Measurements from ENCODE around the gene SMAD6.

The SMAD6 gene

DNA sequence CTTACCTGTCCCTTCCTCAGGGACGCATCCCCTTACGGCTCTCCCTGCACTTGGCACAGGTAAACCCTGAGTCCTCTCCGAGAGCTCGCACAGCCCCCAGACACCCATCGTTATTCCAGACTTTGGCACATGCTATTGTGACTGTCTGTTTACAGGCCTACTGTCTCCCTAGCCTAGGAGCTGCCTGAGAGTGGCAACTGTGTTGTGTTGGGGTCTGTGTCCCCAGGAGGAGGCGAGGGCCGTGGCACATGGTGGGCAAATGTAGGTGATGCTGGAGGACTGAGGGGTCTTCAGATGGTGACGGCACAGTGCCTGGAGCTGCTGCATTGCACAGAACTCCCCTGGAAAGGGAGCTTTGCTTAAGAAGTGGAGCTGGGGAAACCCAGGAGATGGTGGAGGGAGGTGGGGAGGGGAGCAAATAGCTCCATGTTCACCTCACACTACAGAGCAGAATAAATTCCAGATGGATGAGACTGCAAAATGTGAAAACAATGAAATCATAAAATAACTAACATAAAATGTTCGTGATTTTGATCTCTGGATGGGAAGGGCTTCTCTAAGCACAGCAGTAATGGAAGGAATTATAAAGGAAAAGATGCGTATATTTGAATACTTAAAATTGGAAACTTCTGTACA lies 96.5 kb downstream of the SMAD6 start:
- no peak for DNase-seq (ENCODE audit: low spot score)

GRCh38 chr15:66799242-66799641 lies 97.2 kb downstream of the SMAD6 start:
- no peak for DNase-seq (ENCODE audit: low spot score)

DNA sequence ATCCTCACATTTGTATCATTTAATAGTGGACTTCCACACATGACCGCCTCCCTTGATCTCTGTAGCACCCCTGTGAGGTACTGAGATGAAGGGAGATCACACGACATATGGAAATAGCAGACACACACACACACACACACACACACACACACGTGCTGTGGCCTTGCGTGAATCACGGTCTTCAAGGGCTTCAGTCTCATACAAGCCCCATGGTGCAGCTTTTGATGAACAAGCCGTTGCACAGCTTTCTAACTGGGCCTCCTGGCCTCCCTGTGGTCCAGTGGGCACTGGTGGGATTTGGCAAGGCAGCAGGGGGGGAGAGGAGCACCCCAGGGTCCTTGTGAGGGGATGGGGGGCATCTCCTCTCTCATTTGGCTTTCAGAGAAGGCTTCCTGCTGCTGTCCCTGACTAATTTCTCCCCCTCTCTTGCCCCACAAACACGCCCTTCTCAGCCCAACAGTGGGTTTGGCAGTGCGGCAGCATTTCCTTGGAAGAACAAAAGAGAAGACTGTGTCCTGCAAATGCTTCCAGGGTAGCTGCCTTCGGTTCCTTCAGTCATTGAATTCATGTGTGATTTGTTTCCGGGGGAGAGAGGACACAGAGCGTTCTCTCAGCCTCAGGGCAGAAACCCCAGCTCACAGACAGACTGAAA lies 98.7 kb downstream of the SMAD6 start:
- no peak for DNase-seq (ENCODE audit: low spot score)

GRCh38 chr15:66801266-66801665 lies 99.2 kb downstream of the SMAD6 start:
- no peak for DNase-seq (ENCODE audit: low spot score)

GRCh38 chr15:66802025-66803001 lies 100.3 kb downstream of the SMAD6 start:
- DNase-seq (ENCODE audit: low spot score), result no peak

- peak; percentile 99 for DNase-seq (ENCODE audit: low spot score)
Measured at GRCh38 chr15:66803182-66803729, 101.2 kb downstream of the SMAD6 start.

- no peak for DNase-seq (ENCODE audit: low spot score)
Measured at GRCh38 chr15:66803749-66804148, 101.7 kb downstream of the SMAD6 start.

GRCh38 chr15:66805202-66805885 lies 103.3 kb downstream of the SMAD6 start:
- no peak for DNase-seq (ENCODE audit: low spot score)

GRCh38 chr15:66808181-66808824 lies 106.3 kb downstream of the SMAD6 start:
- no peak for DNase-seq (ENCODE audit: low spot score)

DNA sequence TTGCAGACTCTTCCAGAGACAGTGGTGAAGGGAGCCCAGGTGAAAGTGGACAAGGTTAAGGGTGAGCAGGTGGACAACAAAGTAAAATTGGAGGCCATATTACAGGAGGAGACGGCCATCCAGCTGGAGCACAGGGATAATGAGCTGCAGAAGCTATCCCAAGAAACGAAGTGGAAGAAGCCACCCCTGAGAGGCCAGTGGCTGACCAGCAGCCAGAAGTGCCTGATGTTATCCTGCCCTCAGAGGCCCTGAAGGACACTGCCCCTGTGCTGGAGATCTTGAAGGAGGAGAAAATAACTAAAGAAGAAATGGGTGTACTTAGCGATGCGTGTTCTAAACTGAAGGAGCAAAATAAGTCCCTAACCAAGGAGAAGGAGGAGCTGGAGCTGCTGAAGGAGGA lies 107.6 kb downstream of the SMAD6 start:
- DNase-seq (ENCODE audit: low spot score), result no peak

DNA sequence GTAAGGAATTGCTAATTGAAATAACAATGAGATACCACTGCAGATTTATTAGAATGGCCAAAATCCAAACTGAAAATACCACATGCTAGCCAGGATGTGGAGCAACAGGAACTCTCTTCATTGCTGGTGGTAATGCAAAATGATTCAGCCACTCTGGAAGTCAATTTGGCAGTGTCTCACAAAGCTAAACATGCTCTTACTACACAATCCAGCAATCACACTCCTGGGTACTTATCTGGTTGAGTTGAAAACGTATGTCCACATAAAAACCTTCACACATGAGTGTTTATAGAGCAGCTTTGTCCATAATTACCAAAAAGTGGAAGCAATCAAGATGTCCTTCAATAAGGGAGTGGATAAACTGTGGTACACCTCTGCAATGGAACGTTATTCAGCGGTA lies 113.3 kb downstream of the SMAD6 start:
- DNase-seq (ENCODE audit: low spot score), result no peak

- no peak for DNase-seq (ENCODE audit: low spot score)
Measured at GRCh38 chr15:66816201-66816600, 114.2 kb downstream of the SMAD6 start.

DNA sequence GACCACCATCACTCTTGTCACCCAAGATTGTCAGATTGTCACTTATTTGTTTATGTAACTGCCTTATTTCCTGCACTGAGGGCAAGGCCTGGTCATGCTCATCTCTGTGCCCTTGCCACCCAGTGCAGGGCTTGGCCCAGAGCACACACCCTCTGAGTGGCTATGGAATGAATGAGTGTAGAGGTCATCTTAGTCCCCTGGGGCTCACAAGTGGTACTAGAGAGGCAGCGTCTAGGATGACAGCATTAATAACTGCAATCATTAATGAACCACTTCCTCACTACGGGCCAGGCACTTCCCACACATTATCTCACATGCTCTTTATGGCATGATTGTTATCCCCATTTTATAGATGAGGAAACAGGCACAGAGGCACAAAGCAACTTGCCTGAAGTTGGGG lies 117.0 kb downstream of the SMAD6 start:
- no peak for DNase-seq (ENCODE audit: low spot score)

- DNase-seq (ENCODE audit: low spot score), result no peak
Measured at GRCh38 chr15:66820481-66821176, 118.6 kb downstream of the SMAD6 start.

- DNase-seq (ENCODE audit: low spot score), result no peak
Measured at GRCh38 chr15:66821307-66821706, 119.3 kb downstream of the SMAD6 start.

GRCh38 chr15:66822114-66822513 lies 120.1 kb downstream of the SMAD6 start:
- no peak for DNase-seq (ENCODE audit: low spot score)

GRCh38 chr15:66822576-66822975 lies 120.5 kb downstream of the SMAD6 start:
- no peak for DNase-seq (ENCODE audit: low spot score)

DNA sequence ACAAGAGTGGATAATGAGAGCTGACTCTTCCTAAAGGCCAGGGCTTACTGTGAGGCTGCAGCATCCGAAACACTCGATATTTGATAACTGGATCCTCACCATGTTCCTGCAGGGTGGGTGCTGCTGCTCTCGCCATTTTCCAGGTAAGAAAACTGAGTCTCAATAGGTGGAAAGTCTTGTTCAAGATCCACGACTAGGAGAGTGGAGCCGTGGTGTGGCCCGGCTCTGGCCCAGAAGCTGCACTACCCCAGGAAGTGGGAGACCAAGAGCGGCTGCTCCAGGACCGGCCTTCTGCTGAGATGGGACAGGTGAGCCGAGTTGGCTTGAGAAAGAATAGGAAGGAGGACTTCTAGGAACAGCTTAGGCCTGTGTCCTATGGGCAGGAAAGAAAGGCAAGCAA lies 121.6 kb downstream of the SMAD6 start:
- DNase-seq (ENCODE audit: low spot score), result no peak

DNA sequence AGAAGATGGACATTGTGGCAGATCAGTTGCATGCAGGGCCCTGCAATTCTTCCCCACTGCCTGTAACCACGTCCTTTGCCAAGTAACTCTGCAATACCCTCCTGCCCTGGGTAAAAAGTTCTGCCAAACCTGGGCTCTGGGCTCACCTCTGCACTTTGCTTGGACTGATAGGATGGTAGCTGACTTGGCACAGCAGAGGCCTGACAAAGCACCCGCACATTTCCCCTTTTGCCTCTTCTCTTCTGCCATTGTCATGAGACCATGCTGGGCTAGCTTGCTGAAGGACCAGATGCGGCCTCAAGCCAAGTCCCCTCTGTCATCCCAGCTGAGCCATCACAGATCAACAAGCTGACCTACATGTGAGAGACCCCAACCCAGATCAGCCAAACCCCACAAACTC lies 122.4 kb downstream of the SMAD6 start:
- DNase-seq (ENCODE audit: low spot score), result no peak

DNA sequence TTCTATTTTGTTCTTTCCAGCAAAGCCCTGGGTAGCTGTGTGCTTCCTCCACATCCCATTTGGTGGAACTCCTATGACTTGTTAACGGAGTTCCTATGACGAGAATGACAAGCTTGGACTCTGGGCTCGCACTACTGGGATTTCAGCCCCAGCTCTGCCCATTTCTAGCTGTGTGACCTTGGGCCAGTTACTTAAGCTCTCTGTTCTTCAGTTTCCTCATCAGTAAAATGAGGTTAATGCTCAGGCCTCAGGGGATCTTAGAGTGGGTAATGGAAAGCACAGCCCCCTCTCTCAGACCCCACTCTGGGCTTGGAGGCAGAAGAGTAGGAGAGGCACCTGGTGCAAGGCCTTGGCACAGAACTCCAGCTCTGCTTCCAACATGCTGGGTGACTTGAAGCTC lies 123.1 kb downstream of the SMAD6 start:
- no peak for DNase-seq (ENCODE audit: low spot score)

- DNase-seq (ENCODE audit: low spot score), result no peak
Measured at GRCh38 chr15:66825731-66826130, 123.7 kb downstream of the SMAD6 start.
